ENCODE measurements around the gene CDRT15.

- TF ChIP-seq CTCF (IDR thresholded peaks at IDR 0.05) (no peak), POLR2A (IDR thresholded peaks at IDR 0.05) (no peak)
Observed at GRCh38 chr17:14197057-14197456, 39.6 kb downstream of the CDRT15 start.

All from breast epithelium (tissue), 3 donors.